Spleen (tissue), 7 donors: ENCODE data around the gene RSF1.

Source experiments
- CTCF ChIP-seq, 11 experiments: fragments of 200-600 bp in 7 of 11; fragments of 450-650 bp in 4 of 11; sonication (generic) in 4 of 11; IDR thresholded peaks in 8 of 11; conservative IDR thresholded peaks in 3 of 11; 1 replicate in 7 of 11; 2 replicates in 4 of 11; pipeline versions ENCODE4 v1.4.0 to v1.8.0; 2016 to 2021; ENCODE audit warnings: antibody characterized with exemption in 11 of 11, inconsistent platforms in 4 of 11, mild to moderate bottlenecking in 1 of 11
- POLR2A ChIP-seq, 3 donors: fragments of 450-650 bp; IDR thresholded peaks; one replicate each; pipeline ENCODE4 v1.5.1; 2017; ENCODE audit warnings: antibody characterized with exemption in 3 of 3, mild to moderate bottlenecking in 1 of 3
- donor health status: DM: no; HTN: no; CAD: no; lungs with moderate emphysema.
- donor health status: DM: no; HTN: no; CAD: no.
- donor health status: DM: no; HTN: no; CAD: no.

- TF ChIP-seq CTCF (IDR thresholded peaks at IDR 0.05 in 8 of 11, conservative IDR thresholded peaks at IDR 0.05 in 3 of 11) (no peak), POLR2A (IDR thresholded peaks at IDR 0.05) (no peak)
These were observed 3.3 kb upstream of the RSF1 start for GRCh38 chr11:77823775-77824174.
